ENCODE data around the gene ERVH48-1. TPM values are rescaled to one million over a fixed set of nuclear protein-coding genes. Genes with fewer than 3 reads are reported as not detected.
"Not testable (repeated sequence)": the region's sequence is repeated elsewhere in the genome, so short reads cannot be mapped to it uniquely, and the experiment has no call there.

The ERVH48-1 gene
- total RNA-seq, 1 experiment from 2014 or later: not detected

GRCh38 chr21:42933137-42933970 lies 7.9 kb upstream of the ERVH48-1 start:
- not testable (repeated sequence) for H3K4me3 ChIP-seq; H3K36me3 ChIP-seq; H3K27me3 ChIP-seq (replicated peaks); H3K4me1 ChIP-seq (replicated peaks); DNase-seq (ENCODE audit: low read depth in 1 of 2, low spot score in 2 of 2); H3K27ac ChIP-seq; H3K9me3 ChIP-seq (replicated peaks)

GRCh38 chr21:42932378-42933136 lies 7.1 kb upstream of the ERVH48-1 start:
- not testable (repeated sequence) for H3K27me3 ChIP-seq (replicated peaks); H3K4me1 ChIP-seq (replicated peaks); H3K4me3 ChIP-seq; H3K9me3 ChIP-seq (replicated peaks); H3K27ac ChIP-seq; H3K36me3 ChIP-seq; DNase-seq (ENCODE audit: low read depth in 1 of 2, low spot score in 2 of 2)

- Histone ChIP-seq H3K36me3 (no peaks in the 10 kb centered on the region), H3K4me3 (no peak overlapping the region), H3K4me1 (replicated peaks) (peaks cover 13% of the 10 kb centered on the region), H3K27me3 (replicated peaks) (no peaks in the 10 kb centered on the region), H3K9me3 (replicated peaks) (no peaks in the 10 kb centered on the region), H3K27ac (no peak overlapping the region)
- no peak for DNase-seq (ENCODE audit: low read depth in 1 of 2, low spot score in 2 of 2)
Measured at GRCh38 chr21:42931560-42932235, 6.3 kb upstream of the ERVH48-1 start.

GRCh38 chr21:42929969-42930368 lies 4.5 kb upstream of the ERVH48-1 start:
- no peak for DNase-seq (ENCODE audit: low read depth in 1 of 2, low spot score in 2 of 2)
- no peak overlapping the region for H3K4me3 ChIP-seq
- peaks cover 13% of the 10 kb centered on the region for H3K4me1 ChIP-seq (replicated peaks)
- H3K27ac ChIP-seq: no peak overlapping the region
- H3K27me3 ChIP-seq (replicated peaks): no peaks in the 10 kb centered on the region
- H3K36me3 ChIP-seq: no peaks in the 10 kb centered on the region
- H3K9me3 ChIP-seq (replicated peaks): no peaks in the 10 kb centered on the region

GRCh38 chr21:42927474-42928200 lies 2.2 kb upstream of the ERVH48-1 start:
- DNase-seq (ENCODE audit: low read depth in 1 of 2, low spot score in 2 of 2): peak; percentile 52 to 56
- H3K9me3 ChIP-seq (replicated peaks); H3K4me3 ChIP-seq: not testable (repeated sequence)

GRCh38 chr21:42924433-42924751 lies 1.0 kb downstream of the ERVH48-1 start:
- no peaks in the 10 kb centered on the region for H3K9me3 ChIP-seq (replicated peaks)
- no peak for DNase-seq (ENCODE audit: low read depth in 1 of 2, low spot score in 2 of 2)
- H3K4me3 ChIP-seq: no peak overlapping the region

More at GRCh38 chr21:42927474-42928200, 2.2 kb upstream of the ERVH48-1 start:
- peaks cover 22% of the 10 kb centered on the region for H3K4me1 ChIP-seq (replicated peaks)
- H3K27me3 ChIP-seq (replicated peaks); H3K36me3 ChIP-seq: not testable (repeated sequence)
- peak overlapping the region; percentile 30; the same call in 1 of the 2 replicates for H3K27ac ChIP-seq

GRCh38 chr21:42923553-42924432 lies 1.6 kb downstream of the ERVH48-1 start:
- Histone ChIP-seq H3K36me3 (no peaks in the 10 kb centered on the region), H3K4me3 (no peak overlapping the region), H3K4me1 (replicated peaks) (peaks cover 22% of the 10 kb centered on the region), H3K27me3 (replicated peaks) (no peaks in the 10 kb centered on the region), H3K9me3 (replicated peaks) (no peaks in the 10 kb centered on the region), H3K27ac (peak overlapping the region; percentile 35)
- peak; percentile 89 to 91 for DNase-seq (ENCODE audit: low read depth in 1 of 2, low spot score in 2 of 2)

More at GRCh38 chr21:42924433-42924751, 1.0 kb downstream of the ERVH48-1 start:
- Histone ChIP-seq H3K4me1 (replicated peaks) (peaks cover 22% of the 10 kb centered on the region), H3K27me3 (replicated peaks) (no peaks in the 10 kb centered on the region), H3K36me3 (no peaks in the 10 kb centered on the region), H3K27ac (peak overlapping the region; percentile 35)

- Histone ChIP-seq H3K4me1 (replicated peaks) (peaks cover 19% of the 10 kb centered on the region), H3K4me3 (no peak overlapping the region), H3K27ac (no peak overlapping the region), H3K36me3 (no peaks in the 10 kb centered on the region), H3K27me3 (replicated peaks) (no peaks in the 10 kb centered on the region), H3K9me3 (replicated peaks) (no peaks in the 10 kb centered on the region)
- DNase-seq (ENCODE audit: low read depth in 1 of 2, low spot score in 2 of 2): no peak
Measured at GRCh38 chr21:42922918-42923317, 2.5 kb downstream of the ERVH48-1 start.

- H3K4me3 ChIP-seq: no peak overlapping the region
Measured at GRCh38 chr21:42921927-42922326, 3.5 kb downstream of the ERVH48-1 start.

GRCh38 chr21:42918291-42918690 lies 7.1 kb downstream of the ERVH48-1 start:
- peaks cover 5% of the 10 kb centered on the region; the same call in 1 of the 2 replicates for H3K4me1 ChIP-seq (replicated peaks)
- no peak for DNase-seq (ENCODE audit: low read depth in 1 of 2, low spot score in 2 of 2)
- H3K27ac ChIP-seq: no peak overlapping the region
- H3K27me3 ChIP-seq (replicated peaks): no peaks in the 10 kb centered on the region
- no peak overlapping the region for H3K4me3 ChIP-seq
- H3K9me3 ChIP-seq (replicated peaks): no peaks in the 10 kb centered on the region
- peaks cover 3% of the 10 kb centered on the region; the same call in 1 of the 2 replicates for H3K36me3 ChIP-seq

More at GRCh38 chr21:42921927-42922326, 3.5 kb downstream of the ERVH48-1 start:
- H3K27ac ChIP-seq: no peak overlapping the region
- H3K36me3 ChIP-seq: no peaks in the 10 kb centered on the region
- H3K27me3 ChIP-seq (replicated peaks): no peaks in the 10 kb centered on the region
- no peak for DNase-seq (ENCODE audit: low read depth in 1 of 2, low spot score in 2 of 2)
- no peaks in the 10 kb centered on the region for H3K9me3 ChIP-seq (replicated peaks)
- H3K4me1 ChIP-seq (replicated peaks): peaks cover 9% of the 10 kb centered on the region

- Histone ChIP-seq H3K9me3 (replicated peaks) (no peaks in the 10 kb centered on the region), H3K4me1 (replicated peaks) (peaks cover 5% of the 10 kb centered on the region; the same call in 1 of the 2 replicates), H3K4me3 (no peak overlapping the region), H3K27me3 (replicated peaks) (no peaks in the 10 kb centered on the region), H3K27ac (no peak overlapping the region), H3K36me3 (peaks cover 33% of the 10 kb centered on the region)
- DNase-seq (ENCODE audit: low read depth in 1 of 2, low spot score in 2 of 2): no peak
Measured at GRCh38 chr21:42913476-42913875, 12.0 kb downstream of the ERVH48-1 start.

- H3K4me1 ChIP-seq (replicated peaks); H3K27ac ChIP-seq; H3K4me3 ChIP-seq; DNase-seq (ENCODE audit: low read depth in 1 of 2, low spot score in 2 of 2); H3K9me3 ChIP-seq (replicated peaks); H3K27me3 ChIP-seq (replicated peaks): not testable (repeated sequence)
- peaks cover 42% of the 10 kb centered on the region for H3K36me3 ChIP-seq
Measured at GRCh38 chr21:42911920-42912319, 13.5 kb downstream of the ERVH48-1 start.
